Fibroblast of pulmonary artery (primary cell): ENCODE measurements around the gene ME3.

Experiments used
- DNase-seq: peaks from one replicate; pipeline ENCODE4 v3.0.0-alpha.2; 2010; ENCODE audit warnings: low read depth
- H3K4me3 ChIP-seq: replicated peaks from 2 replicates; pipeline ENCODE4 v1.5.1; 2011; ENCODE audit warnings: low read depth, mild to moderate bottlenecking, control low read depth, low read length, moderate library complexity
- CTCF ChIP-seq: IDR thresholded peaks from 2 replicates; pipeline ENCODE4 v1.5.1; 2011; ENCODE audit warnings: mild to moderate bottlenecking, control low read depth, low read length, inconsistent platforms; ENCODE audit errors: missing control alignments

ME3 gene

GRCh38 chr11:86508604-86509587 is 163.5 kb downstream of the ME3 start:
- no peak for DNase-seq
- no peak overlapping the region for H3K4me3 ChIP-seq
- TF ChIP-seq CTCF: no peak

- no peak overlapping the region for H3K4me3 ChIP-seq
- TF ChIP-seq CTCF: no peak
- DNase-seq: no peak
These were observed 165.1 kb downstream of the ME3 start for GRCh38 chr11:86507249-86507845.

- H3K4me3 ChIP-seq: no peak overlapping the region
- TF ChIP-seq CTCF: no peak
- no peak for DNase-seq
These were observed 166.2 kb downstream of the ME3 start for GRCh38 chr11:86506235-86506634.

GRCh38 chr11:86503131-86503530 is 169.3 kb downstream of the ME3 start:
- TF ChIP-seq CTCF: no peak
- no peak overlapping the region for H3K4me3 ChIP-seq
- DNase-seq: no peak

- DNase-seq: no peak
- no peak for TF ChIP-seq CTCF
- H3K4me3 ChIP-seq: no peak overlapping the region
These were observed 170.2 kb downstream of the ME3 start for GRCh38 chr11:86502137-86502642.

GRCh38 chr11:86500500-86501140 is 171.8 kb downstream of the ME3 start:
- no peak overlapping the region for H3K4me3 ChIP-seq
- no peak for TF ChIP-seq CTCF

More at GRCh38 chr11:86500500-86501140, 171.8 kb downstream of the ME3 start:
- DNase-seq: no peak
